H1 (cell line): Measurements from ENCODE around the gene RARB. TPM values are rescaled to one million over a fixed set of nuclear protein-coding genes. Genes with fewer than 3 reads are reported as not detected.

Source experiments
- CTCF ChIA-PET: fragments of 300-600 bp; sonication (Branson Sonifier 250); formaldehyde crosslinking; loops from one replicate; lab custom pipeline; 2021; ENCODE audit not compliant: partially characterized antibody; lab: Charles Lee
- POLR2A ChIA-PET: fragments of 300-600 bp; sonication (Branson Sonifier 250); formaldehyde crosslinking; loops from one replicate; lab custom pipeline; 2021; ENCODE audit warnings: inconsistent platforms; ENCODE audit not compliant: partially characterized antibody; lab: Charles Lee
- DNase-seq, 2 experiments: peaks; one replicate each; pipeline versions ENCODE4 v3.0.0 to v3.0.0-alpha.2; 2010 to 2022; ENCODE audit warnings: low spot score in 2 of 2, low read depth in 1 of 2, mixed read lengths in 1 of 2
- FAIRE-seq: peaks from 2 replicates; lab custom pipeline; 2011; peaks lifted over from hg19 to GRCh38; lab: Jason Lieb, UNC
- H2AFZ ChIP-seq: 2 replicates; pipeline ENCODE4 v1.8.1; 2012; ENCODE audit warnings: low read length, inconsistent platforms
- H2AK5ac ChIP-seq: 2 replicates; pipeline ENCODE4 v1.6.1; 2013; ENCODE audit warnings: low read depth, low read length
- H2BK120ac ChIP-seq: replicated peaks from 2 replicates; pipeline ENCODE3; 2013; ENCODE audit warnings: low read depth, low read length, inconsistent platforms
- H2BK12ac ChIP-seq: 2 replicates; pipeline ENCODE4 v1.6.1; 2013; ENCODE audit warnings: low read depth, low read length
- H2BK15ac ChIP-seq: 2 replicates; pipeline ENCODE4 v1.6.1; 2013; ENCODE audit warnings: low read length
- H2BK20ac ChIP-seq: 2 replicates; pipeline ENCODE4 v1.6.1; 2013; ENCODE audit warnings: low read length
- H2BK5ac ChIP-seq: 2 replicates; pipeline ENCODE4 v1.6.1; 2013; ENCODE audit warnings: low read depth, low read length
- H3K14ac ChIP-seq: 2 replicates; pipeline ENCODE4 v1.6.1; 2013; ENCODE audit warnings: inconsistent platforms; ENCODE audit not compliant: insufficient read length
- H3K18ac ChIP-seq: 2 replicates; pipeline ENCODE4 v1.6.1; 2013; ENCODE audit warnings: low read length; ENCODE audit errors: extremely low read depth
- H3K23ac ChIP-seq: 2 replicates; pipeline ENCODE4 v1.6.1; 2013; ENCODE audit warnings: inconsistent platforms; ENCODE audit not compliant: insufficient read length
- H3K23me2 ChIP-seq: 2 replicates; pipeline ENCODE4 v1.6.1; 2013; ENCODE audit warnings: low read depth, low read length
- H3K27ac ChIP-seq: 2 replicates; pipeline ENCODE4 v1.6.1; 2011; ENCODE audit warnings: low read depth, low read length, inconsistent platforms
- H3K27me3 ChIP-seq, 4 experiments: replicated peaks in 1 of 4; 1 replicate in 1 of 4; 2 replicates in 3 of 4; pipeline versions ENCODE4 v1.6.1 to v1.8.1; 2011 to 2013; ENCODE audit warnings: low read length in 3 of 4, mild to moderate bottlenecking in 3 of 4, inconsistent platforms in 2 of 4, mixed read lengths in 2 of 4, moderate library complexity in 1 of 4; ENCODE audit not compliant: control insufficient read depth in 3 of 4, insufficient read depth in 3 of 4; ENCODE audit errors: extremely low read depth in 1 of 4
- H3K36me3 ChIP-seq, 4 experiments: 2 replicates each; pipeline versions ENCODE4 v1.6.1 to v1.8.1; 2011 to 2013; ENCODE audit warnings: mild to moderate bottlenecking in 4 of 4, low read length in 3 of 4, moderate library complexity in 2 of 4, control low read depth in 1 of 4, inconsistent platforms in 1 of 4; ENCODE audit not compliant: insufficient read depth in 4 of 4, control insufficient read depth in 2 of 4
- H3K4ac ChIP-seq: replicated peaks from 2 replicates; pipeline ENCODE3; 2013; ENCODE audit warnings: low read length, low read depth, mixed read lengths, inconsistent platforms; ENCODE audit not compliant: insufficient read length
- H3K4me1 ChIP-seq, 4 experiments: replicated peaks in 1 of 4; 1 replicate in 1 of 4; 2 replicates in 3 of 4; pipeline versions ENCODE4 v1.6.1 to v1.8.1; 2011 to 2013; ENCODE audit warnings: low read length in 3 of 4, inconsistent platforms in 2 of 4, mixed read lengths in 1 of 4; ENCODE audit not compliant: insufficient read depth in 4 of 4, control insufficient read depth in 3 of 4
- H3K4me2 ChIP-seq, 2 experiments: 2 replicates each; pipeline versions ENCODE4 v1.6.1 to v1.8.1; 2011 to 2013; ENCODE audit warnings: low read depth in 2 of 2, low read length in 2 of 2, control low read depth in 1 of 2, inconsistent platforms in 1 of 2, mild to moderate bottlenecking in 1 of 2; ENCODE audit not compliant: insufficient read depth in 1 of 2
- H3K4me3 ChIP-seq, 4 experiments: fragments of 200-600, 300-600 bp in 1 of 4; sonication (generic), shearing (Covaris generic), sonication (Bioruptor Twin) in 1 of 4; 2 replicates each; pipeline versions ENCODE4 v1.5.1 to v1.8.1; 2011 to 2016; ENCODE audit warnings: low read length in 4 of 4, low read depth in 3 of 4, control low read depth in 2 of 4, inconsistent platforms in 2 of 4, mild to moderate bottlenecking in 2 of 4, mixed read lengths in 1 of 4, moderate library complexity in 1 of 4; ENCODE audit not compliant: insufficient read depth in 2 of 4; ENCODE audit errors: extremely low read depth in 1 of 4
- H3K56ac ChIP-seq: replicated peaks from 2 replicates; pipeline ENCODE3; 2013; ENCODE audit warnings: low read depth, mild to moderate bottlenecking, mixed read lengths, low read length, inconsistent platforms; ENCODE audit not compliant: insufficient read length
- H3K79me1 ChIP-seq: 2 replicates; pipeline ENCODE4 v1.6.1; 2013; ENCODE audit warnings: low read depth, low read length, control low read depth
- H3K79me2 ChIP-seq, 2 experiments: 2 replicates each; pipeline versions ENCODE4 v1.6.1 to v1.8.1; 2012 to 2013; ENCODE audit warnings: low read length in 2 of 2, mild to moderate bottlenecking in 2 of 2, inconsistent platforms in 1 of 2; ENCODE audit not compliant: insufficient read depth in 2 of 2, control insufficient read depth in 1 of 2
- H3K9ac ChIP-seq, 4 experiments: replicated peaks in 1 of 4; 1 replicate in 1 of 4; 2 replicates in 3 of 4; pipeline versions ENCODE4 v1.6.1 to v1.8.1; 2011 to 2013; ENCODE audit warnings: low read depth in 3 of 4, low read length in 3 of 4, control low read depth in 2 of 4, mild to moderate bottlenecking in 2 of 4, moderate library complexity in 2 of 4, inconsistent platforms in 1 of 4; ENCODE audit errors: extremely low read depth in 1 of 4
- H3K9me3 ChIP-seq, 2 experiments: 2 replicates each; pipeline versions ENCODE4 v1.6.1 to v1.8.1; 2012 to 2013; ENCODE audit warnings: mild to moderate bottlenecking in 2 of 2, moderate library complexity in 2 of 2, control low read depth in 1 of 2, inconsistent platforms in 1 of 2, low read depth in 1 of 2, low read length in 1 of 2, mixed read lengths in 1 of 2; ENCODE audit not compliant: insufficient read depth in 2 of 2
- H4K20me1 ChIP-seq, 2 experiments: replicated peaks in 1 of 2; 2 replicates each; pipeline versions ENCODE3 to v1.8.1; 2011 to 2013; ENCODE audit warnings: inconsistent platforms in 2 of 2, low read length in 2 of 2, mild to moderate bottlenecking in 1 of 2; ENCODE audit not compliant: insufficient read depth in 2 of 2, control insufficient read depth in 1 of 2
- H4K5ac ChIP-seq: 2 replicates; pipeline ENCODE4 v1.6.1; 2013; ENCODE audit warnings: low read length, low read depth, mixed read lengths, inconsistent platforms; ENCODE audit not compliant: insufficient read length
- H4K8ac ChIP-seq: 2 replicates; pipeline ENCODE4 v1.8.0; 2013; ENCODE audit warnings: mild to moderate bottlenecking, moderate library complexity, low read length, inconsistent platforms; ENCODE audit not compliant: insufficient read depth; ENCODE audit errors: extremely low read depth
- H4K91ac ChIP-seq: replicated peaks from 2 replicates; pipeline ENCODE3; 2013; ENCODE audit warnings: low read length, mixed read lengths, inconsistent platforms; ENCODE audit not compliant: insufficient read length
- ASH2L ChIP-seq: fragments of 200-600, 300-600 bp; sonication (generic); IDR thresholded peaks from one replicate; pipeline ENCODE4 v1.7.1; 2017; ENCODE audit warnings: low read length
- CTBP2 ChIP-seq: IDR thresholded peaks from 2 replicates; pipeline ENCODE4 v1.7.0; 2011; ENCODE audit warnings: borderline replicate concordance, mild to moderate bottlenecking, moderate library complexity, mixed read lengths, low read length; ENCODE audit not compliant: insufficient read depth, insufficient read length
- E2F6 ChIP-seq: IDR thresholded peaks from 2 replicates; pipeline ENCODE4 v1.6.1; 2012; ENCODE audit warnings: inconsistent platforms
- FOSL1 ChIP-seq: IDR thresholded peaks from 2 replicates; pipeline ENCODE4 v1.6.1; 2011; ENCODE audit warnings: mild to moderate bottlenecking, low read depth, low read length, moderate library complexity; ENCODE audit not compliant: insufficient read depth
- HDAC6 ChIP-seq: IDR thresholded peaks from one replicate; pipeline ENCODE4 v1.7.1; 2012; ENCODE audit warnings: low read depth, mild to moderate bottlenecking, inconsistent platforms, low read length, moderate library complexity
- JUND ChIP-seq: IDR thresholded peaks from 2 replicates; pipeline ENCODE4 v1.6.1; 2011; ENCODE audit warnings: mild to moderate bottlenecking, improper control_type of control experiment, low read length
- KDM1A ChIP-seq: fragments of 200-600, 300-600 bp; sonication (generic); IDR thresholded peaks from 2 replicates; pipeline ENCODE4 v1.7.1; 2016; ENCODE audit warnings: mild to moderate bottlenecking, low read length, borderline replicate concordance
- KDM5A ChIP-seq: fragments of 200-600 bp; IDR thresholded peaks from 2 replicates; pipeline ENCODE4 v1.7.1; 2012; ENCODE audit warnings: mild to moderate bottlenecking, low read length, inconsistent platforms, mixed read lengths
- RAD21 ChIP-seq, 2 experiments: IDR thresholded peaks in 1 of 2; conservative IDR thresholded peaks in 1 of 2; 2 replicates each; pipeline ENCODE4 v1.6.1; 2011; ENCODE audit warnings: low read depth in 2 of 2, low read length in 2 of 2, improper control_type of control experiment in 1 of 2, inconsistent platforms in 1 of 2, mild to moderate bottlenecking in 1 of 2, moderate library complexity in 1 of 2
- SP4 ChIP-seq: IDR thresholded peaks from 2 replicates; pipeline ENCODE4 v1.6.1; 2012; ENCODE audit warnings: low read length, inconsistent platforms
- WGBS, 2 experiments: shearing (Covaris generic) in 1 of 2; methylation state at CpG; one replicate each; pipeline versions ENCODE4 v1.1.6 to v1.1.7; 2013 to 2015; ENCODE audit warnings: low lambda C conversion rate in 2 of 2, mixed read lengths in 2 of 2, inconsistent platforms in 1 of 2, low coverage in 1 of 2, missing lambda C conversion rate in 1 of 2; ENCODE audit not compliant: insufficient replicate concordance in 2 of 2, insufficient coverage in 1 of 2, insufficient read length in 1 of 2; ENCODE audit errors: extremely low coverage in 1 of 2, missing lambda C conversion rate in 1 of 2; 5-methylcytosine and 5-hydroxymethylcytosine counted together
- polyA plus RNA-seq, 7 experiments: library from polyadenylated mRNA; depleted of rRNA in 3 of 7; stranded (reverse) in 5 of 7; unstranded in 2 of 7; fragments of >200 nt in 5 of 7; fragments of 200-250 nt in 2 of 7; gene quantifications; 1 replicate in 5 of 7; 2 replicates in 1 of 7; 4 replicates in 1 of 7; pipeline versions ENCODE4 v1.2.1 to v1.2.3, GENCODE V29; 2011 to 2013; ENCODE audit warnings: missing spikeins in 2 of 7, mixed read lengths in 2 of 7
- total RNA-seq: library from RNA; stranded (reverse); fragmentation: NEBNext Ultra II Directional; extraction: Animal tissue kit (Norgen Biotek cat#: 25700); gene quantifications from 2 replicates; pipeline ENCODE4 v1.2.1, GENCODE V29; 2021
- TF ChIP-seq, protein P1 (sequence below): IDR thresholded peaks from 2 replicates; pipeline ENCODE4 v1.6.1; 2011; ENCODE audit warnings: low read depth, mild to moderate bottlenecking, low read length; ENCODE audit not compliant: insufficient read depth

RARB gene
- total and polyA plus RNA-seq, 2 of the 8 experiments (the other 6 are each of a cell fraction or from before 2014, with no cell fraction given), result 0.15 to 0.22 TPM

- Histone ChIP-seq H4K20me1 (no peaks in the 10 kb centered on the region), H2BK120ac (no peak overlapping the region), H3K18ac (no peak overlapping the region), H3K9ac (no peak overlapping the region), H3K4ac (no peak overlapping the region), H3K23me2 (no peaks in the 10 kb centered on the region), H3K14ac (no peak overlapping the region), H3K27ac (no peak overlapping the region), H3K36me3 (no peaks in the 10 kb centered on the region), H3K4me1 (peaks cover 0 to 5% (median 0%) of the 10 kb centered on the region in 4 experiments; a peak in 2 of 7 replicates), H2AK5ac (no peak overlapping the region), H3K56ac (no peak overlapping the region), H2BK15ac (no peak overlapping the region), H2BK20ac (no peak overlapping the region), H4K91ac (no peak overlapping the region), H4K5ac (no peak overlapping the region), H2BK12ac (no peak overlapping the region), H4K8ac (no peak overlapping the region), H2BK5ac (no peak overlapping the region), H3K9me3 (no peaks in the 10 kb centered on the region), H3K4me2 (no peak overlapping the region), H2AFZ (no peak overlapping the region), H3K4me3 (no peak overlapping the region), H3K27me3 (no peaks in the 10 kb centered on the region), H3K79me2 (no peaks in the 10 kb centered on the region), H3K79me1 (no peaks in the 10 kb centered on the region), H3K23ac (no peak overlapping the region)
- peak; percentile 57 for FAIRE-seq
- DNase-seq, result peak in 1 of 2 experiments; percentile 83
- POLR2A ChIA-PET, result no interaction called here
- CTCF ChIA-PET, result interaction anchor here (0.6 to 4.0 kb wide), 28 partner anchors 9 to 555 kb away, joined by 3 to 27 read pairs (median 4); partner anchors contain the start of gene RARB
- WGBS, 2 experiments, result 86% methylated on average over 17 of the region's 17 CpGs; no CpG with 5 or more reads in 1 of the 2 experiments
- TF ChIP-seq RAD21 (IDR thresholded peaks at IDR 0.05 in 1 of 2, conservative IDR thresholded peaks at IDR 0.05 in 1 of 2; ENCODE audit: low read depth in 2 of 2, low read length in 2 of 2) (peak; percentile 27 to 51; a peak in 3 of 4 replicates), JUND (no peak), HDAC6 (no peak), SP4 (no peak), KDM5A (no peak), E2F6 (no peak), CTBP2 (no peak), FOSL1 (0 out of 2 replicates have a peak, but pooled peaks have one; percentile 21), ASH2L (no peak), KDM1A (peak; percentile 63; the same call in 1 of the 2 replicates)
- TF ChIP-seq, protein P1, sequence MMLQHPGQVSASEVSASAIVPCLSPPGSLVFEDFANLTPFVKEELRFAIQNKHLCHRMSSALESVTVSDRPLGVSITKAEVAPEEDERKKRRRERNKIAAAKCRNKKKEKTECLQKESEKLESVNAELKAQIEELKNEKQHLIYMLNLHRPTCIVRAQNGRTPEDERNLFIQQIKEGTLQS, result no peak
Observed at GRCh38 chr3:25441234-25441856, 13.3 kb downstream of the RARB start.
